Heart right ventricle (tissue), 16 donors: ENCODE data around the gene PUS3. TPM values are rescaled to one million over a fixed set of nuclear protein-coding genes. Genes with fewer than 3 reads are reported as not detected.

ENCODE experiments used
- ATAC-seq, 8 donors: fragments of 200-7000 bp; cut with Tn5 transposase; one replicate each; pipeline ENCODE4 v1.9.1; 2020; ENCODE audit warnings: mild to moderate bottlenecking in 8 of 8, moderate library complexity in 8 of 8, moderate number of reproducible peaks in 1 of 8
- DNase-seq, 2 donors: peaks; one replicate each; pipeline ENCODE4 v3.0.0-alpha.2; 2020
- H3K27ac ChIP-seq, 10 donors: fragments of 200-600 bp; sonication (generic) in 2 of 10; one replicate each; pipeline versions ENCODE4 v1.5.0 to v1.8.0; 2020 to 2022; ENCODE audit warnings: mild to moderate bottlenecking in 3 of 10
- H3K27me3 ChIP-seq, 7 donors: fragments of 200-600 bp; one replicate each; pipeline ENCODE4 v1.8.0; 2021 to 2022; ENCODE audit warnings: mild to moderate bottlenecking in 2 of 7
- H3K36me3 ChIP-seq, 9 donors: fragments of 200-600 bp; sonication (generic) in 1 of 9; one replicate each; pipeline versions ENCODE4 v1.5.0 to v1.8.0; 2020 to 2022; ENCODE audit warnings: mild to moderate bottlenecking in 2 of 9
- H3K4me1 ChIP-seq, 9 donors: fragments of 200-600 bp; sonication (generic) in 1 of 9; one replicate each; pipeline versions ENCODE4 v1.5.0 to v1.8.0; 2020 to 2022; ENCODE audit warnings: mild to moderate bottlenecking in 4 of 9
- H3K4me3 ChIP-seq, 10 donors: fragments of 200-600 bp; sonication (generic) in 2 of 10; one replicate each; pipeline versions ENCODE4 v1.5.0 to v1.8.0; 2020 to 2022; ENCODE audit warnings: mild to moderate bottlenecking in 7 of 10, moderate library complexity in 2 of 10
- H3K9me3 ChIP-seq, 11 donors: fragments of 200-600 bp in 10 of 11; sonication (generic) in 2 of 11; one replicate each; pipeline versions ENCODE4 v1.5.0 to v1.8.0; 2013 to 2022; ENCODE audit warnings: mild to moderate bottlenecking in 2 of 11, control low read depth in 1 of 11, moderate library complexity in 1 of 11
- CTCF ChIP-seq, 9 donors: fragments of 200-600 bp; sonication (generic) in 2 of 9; IDR thresholded peaks; one replicate each; pipeline versions ENCODE4 v1.5.0 to v1.8.0; 2021 to 2022; ENCODE audit warnings: antibody characterized with exemption in 9 of 9, mild to moderate bottlenecking in 5 of 9, moderate library complexity in 1 of 9
- WGBS, 2 donors: extraction: QIAGEN DNeasy Blood & Tissue Kit; methylation state at CpG; one replicate each; pipeline ENCODE4 v1.1.7; 2013; ENCODE audit warnings: inconsistent platforms in 1 of 2; 5-methylcytosine and 5-hydroxymethylcytosine counted together
- intact Hi-C, 10 donors: fragments of 100-400 bp; cut with DNase I; formaldehyde crosslinking; loops; one replicate each; pipeline versions ENCODE4 v1.11.1 to v1.14.2; 2022
- long read RNA-seq, 3 donors: library from polyadenylated mRNA; unstranded; transcript quantifications; one replicate each; pipeline ENCODE4 v2.0.0, GENCODE V29; 2020 to 2021
- polyA plus RNA-seq, 2 donors: library from polyadenylated mRNA; stranded (reverse); fragments of 200-250 nt; gene quantifications; one replicate each; pipeline ENCODE4 v1.2.3, GENCODE V29; 2013
- total RNA-seq, 10 donors: library from RNA; stranded (reverse); fragmentation: NEBNext Ultra II Directional in 3 of 10; extraction: Animal tissue kit (Norgen Biotek cat#: 25700) in 3 of 10; gene quantifications; one replicate each; pipeline versions ENCODE4 v1.2.1 to v1.2.4, GENCODE V29; 2021 to 2023
- donor health status: Arrhythmogenic right ventricular cardiomyopathy.
- donor health status: ischemic (EF 13 %, LVEDD 7.1; RV severe dilation, severe dysfunction).
- donor health status: healthy with polysubstance abuse.
- donor health status: DM: no; HTN: yes; CAD: no.
- donor health status: DM: no; HTN: no; CAD: no.
- donor health status: ischemic (EF 25% LVEDD 6.9; RV normal size, moderate dysfunction).
- donor health status: ischemic (EF 25% LVEDD 5.7; RV mildly dilated, moderate dysfunction).
- donor health status: healthy.
- donor health status: DM: yes; HTN: yes; CAD: no.
- donor health status: Ischemic cardiomyopathy.
- donor health status: ischemic (EF 35%, LVEDD 5.7; RV mildly dilated, moderate dysfunction).
- donor health status: nonischemic (EF 11% LVEDD 7.7; RV severe dilation, severe dysfunction).
- donor health status: DM: yes; HTN: yes; CAD: no.
- donor health status: PGD.
- donor health status: ischemic (EF 29% LVEDD 5.4; RV normal size, mild dysfunction).
- donor health status: nonischemic (EF 23%, LVEDD 6.1; RV moderate dilation, normal function).

Gene PUS3
- 10 to 100 TPM in 1 of 10 donors, 1 to 10 TPM in 9; 4.9 to 12.4 (median 7.7) TPM for total RNA-seq
- polyA plus RNA-seq, result 1 to 10 TPM; 7.2 to 8.0 TPM
- long read RNA-seq, donor 1, transcript PUS3-201 (4 exons, 1,843 nt), result major isoform, 7 of 10 reads
- long read RNA-seq, donor 1, partial matches to known transcripts, result 0 of 10 reads
- long read RNA-seq, donor 1, other reads (novel, unspliced or antisense), result 1 of 10 reads
- long read RNA-seq, donor 2, partial matches to known transcripts, result 0 of 2 reads
- long read RNA-seq, donor 2, other reads (novel, unspliced or antisense), result 1 of 2 reads
- long read RNA-seq, donor 3, transcript PUS3-201 (4 exons, 1,843 nt), result major isoform, 16 of 22 reads
- long read RNA-seq, donor 3, partial matches to known transcripts, result 1 of 22 reads
- long read RNA-seq, donor 3, other reads (novel, unspliced or antisense), result 4 of 22 reads

- peak within 1 kb of the TSS in 9 of 10 donors; percentile 75 to 90 (median 87) for H3K27ac ChIP-seq
- peaks cover 0 to 36% (median 28%) of the 10 kb centered on the region in 7 donors for H3K27me3 ChIP-seq
- peak within 1 kb of the TSS; percentile 43 to 90 (median 70) for H3K4me3 ChIP-seq
- 1 to 2% methylated on average over 31 of the region's 31 CpGs for WGBS, 2 donors
- DNase-seq, result peak; percentile 92 to 93
- H3K9me3 ChIP-seq, result no peaks in the 10 kb centered on the region
- peaks cover 6 to 30% (median 23%) of the 10 kb centered on the region in 9 donors for H3K4me1 ChIP-seq
- peaks cover 0 to 25% (median 0%) of the 10 kb centered on the region in 9 donors for H3K36me3 ChIP-seq
- intact Hi-C loops, result no loop called here
- ATAC-seq, result peak; percentile 90 to 99 (median 98)
- no peak for TF ChIP-seq CTCF (IDR thresholded peaks at IDR 0.05)
Measured at GRCh38 chr11:125902927-125903710, at the start of gene PUS3. Gene PUS3 (minus strand): TSS chr11:125903206. CDS start chr11:125896284, 6,922 bp downstream.

DNA sequence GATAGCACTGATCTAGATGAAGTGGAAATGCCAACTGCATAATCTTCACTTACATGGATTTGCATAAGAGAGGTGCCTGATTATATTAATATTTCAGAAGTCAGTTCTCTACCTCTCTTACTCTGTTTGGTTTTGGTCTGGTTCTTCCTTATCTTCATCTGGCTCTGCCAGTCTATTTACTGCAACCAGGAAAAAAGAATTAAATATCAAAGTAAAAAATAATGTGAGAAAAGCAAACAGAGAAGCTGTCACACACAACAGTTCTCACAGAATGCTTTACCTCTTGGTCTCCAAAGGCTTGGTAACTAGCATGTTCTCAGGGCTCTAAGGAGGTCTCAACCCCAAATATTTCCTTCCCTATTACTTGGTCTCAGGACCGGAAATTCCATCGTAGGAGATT lies 49.6 kb upstream of the PUS3 start:
- peaks cover 9 to 31% (median 22%) of the 10 kb centered on the region in 9 donors for H3K4me1 ChIP-seq
- peaks cover 0 to 6% (median 0%) of the 10 kb centered on the region in 7 donors for H3K27me3 ChIP-seq
- ATAC-seq (no peak), DNase-seq (no peak)
- H3K9me3 ChIP-seq, result no peaks in the 10 kb centered on the region
- intact Hi-C loops, result loop anchor here in 1 of 10 donors (10.0 kb wide), 1 partner anchor 72 kb away; no protein-coding TSS in a partner anchor
- H3K27ac ChIP-seq, result no peak overlapping the region
- no peak for TF ChIP-seq CTCF (IDR thresholded peaks at IDR 0.05)
- 64 to 71% methylated on average over 2 of the region's 2 CpGs for WGBS, 2 donors
- H3K4me3 ChIP-seq, result no peak overlapping the region
- no peaks in the 10 kb centered on the region for H3K36me3 ChIP-seq

DNA sequence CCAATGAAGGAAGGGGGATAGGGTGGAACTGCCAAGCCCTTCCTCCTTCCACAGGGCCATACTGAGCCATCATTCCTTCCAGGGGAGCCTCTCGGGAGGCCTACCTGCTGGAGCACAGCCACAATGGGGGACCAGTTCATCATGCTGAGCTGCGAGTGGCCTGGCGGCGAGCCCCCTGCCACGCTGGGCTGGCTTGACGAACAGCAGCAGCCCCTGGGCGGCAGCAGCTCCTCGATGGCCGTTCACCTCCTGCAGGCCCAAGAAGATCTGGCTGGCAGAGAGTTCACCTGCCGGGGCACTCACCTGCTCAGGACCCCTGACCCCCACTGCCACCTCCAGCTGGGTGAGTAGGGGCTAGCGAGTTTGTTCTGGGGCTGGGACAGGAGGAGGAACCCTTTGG lies 48.7 kb upstream of the PUS3 start:
- intact Hi-C loops, result loop anchor here in 1 of 10 donors (10.0 kb wide), 1 partner anchor 73 kb away; no protein-coding TSS in a partner anchor
- Histone ChIP-seq H3K27ac (peak overlapping the region in 8 of 10 donors; percentile 23 to 73 (median 55)), H3K36me3 (no peaks in the 10 kb centered on the region), H3K4me1 (peaks cover 9 to 31% (median 22%) of the 10 kb centered on the region in 9 donors), H3K27me3 (peaks cover 0 to 6% (median 0%) of the 10 kb centered on the region in 7 donors), H3K4me3 (no peak overlapping the region), H3K9me3 (no peaks in the 10 kb centered on the region)
- TF ChIP-seq CTCF (IDR thresholded peaks at IDR 0.05), result no peak
- 54 to 60% methylated on average over 11 of the region's 11 CpGs for WGBS, 2 donors
- ATAC-seq, result peak in 7 of 8 donors; percentile 3 to 14 (median 6)
- DNase-seq, result peak in 1 of 2 donors; percentile 20
